DMS153 treated with DMSO at 0.1 percent for 48 hours (cell line): Measurements from ENCODE around the gene FAM163B.
"Not testable (repeated sequence)": the region's sequence is repeated elsewhere in the genome, so short reads cannot be mapped to it uniquely, and the experiment has no call there.

Experiments
- DNase-seq: peaks from one replicate; lab custom pipeline; 2025; ENCODE audit not compliant: unreplicated experiment; lab: John Stamatoyannopoulos, UW

Gene FAM163B

GRCh38 chr9:133569891-133570690 lies 39.1 kb downstream of the FAM163B start:
- no peak for DNase-seq

GRCh38 chr9:133569121-133569785 lies 39.9 kb downstream of the FAM163B start:
- DNase-seq, result no peak

GRCh38 chr9:133568186-133568585 lies 41.0 kb downstream of the FAM163B start:
- no peak for DNase-seq

GRCh38 chr9:133566817-133567216 lies 42.4 kb downstream of the FAM163B start:
- DNase-seq, result no peak

GRCh38 chr9:133566382-133566781 lies 42.8 kb downstream of the FAM163B start:
- DNase-seq, result no peak

- no peak for DNase-seq
Observed at GRCh38 chr9:133564451-133565116, 44.6 kb downstream of the FAM163B start.

- DNase-seq, result not testable (repeated sequence)
Observed at GRCh38 chr9:133563814-133564213, 45.4 kb downstream of the FAM163B start.

GRCh38 chr9:133563291-133563796 lies 45.8 kb downstream of the FAM163B start:
- DNase-seq, result no peak

- no peak for DNase-seq
Observed at GRCh38 chr9:133562611-133563290, 46.4 kb downstream of the FAM163B start.

GRCh38 chr9:133561976-133562554 lies 47.1 kb downstream of the FAM163B start:
- no peak for DNase-seq

- DNase-seq, result no peak
Observed at GRCh38 chr9:133560944-133561343, 48.2 kb downstream of the FAM163B start.

- no peak for DNase-seq
Observed at GRCh38 chr9:133560311-133560710, 48.9 kb downstream of the FAM163B start.

- no peak for DNase-seq
Observed at GRCh38 chr9:133558191-133559126, 50.7 kb downstream of the FAM163B start.

- DNase-seq, result no peak
Observed at GRCh38 chr9:133557581-133557980, 51.6 kb downstream of the FAM163B start.

GRCh38 chr9:133556354-133556753 lies 52.8 kb downstream of the FAM163B start:
- no peak for DNase-seq

- DNase-seq, result no peak
Observed at GRCh38 chr9:133554729-133555128, 54.5 kb downstream of the FAM163B start.

- DNase-seq, result no peak
Observed at GRCh38 chr9:133553973-133554713, 55.0 kb downstream of the FAM163B start.

GRCh38 chr9:133553123-133553522 lies 56.1 kb downstream of the FAM163B start:
- no peak for DNase-seq

GRCh38 chr9:133552236-133552635 lies 57.0 kb downstream of the FAM163B start:
- no peak for DNase-seq
